SK-N-MC (cell line): Measurements from ENCODE around the gene PEA15.

Experiments used
- DNase-seq: peaks from one replicate; pipeline ENCODE4 v3.0.0-alpha.2; 2011; ENCODE audit warnings: low read depth, low spot score
- H3K27ac ChIP-seq: fragments of 200-600 bp; sonication (generic); 2 replicates; pipeline ENCODE4 v1.5.1; 2016; ENCODE audit warnings: mixed run types
- H3K36me3 ChIP-seq: fragments of 200-600 bp; sonication (generic); 2 replicates; pipeline ENCODE4 v1.6.1; 2017; ENCODE audit warnings: antibody characterized with exemption, low read length, mixed read lengths; ENCODE audit not compliant: insufficient read depth
- H3K4me3 ChIP-seq: fragments of 200-600 bp; sonication (generic); 2 replicates; pipeline ENCODE4 v1.5.1; 2016
- H3K9ac ChIP-seq: fragments of 200-600 bp; sonication (generic); 2 replicates; pipeline ENCODE4 v1.8.0; 2017; ENCODE audit warnings: mixed run types, mixed read lengths; ENCODE audit not compliant: insufficient read length
- H3K9me3 ChIP-seq: fragments of 200-600 bp; sonication (generic); 2 replicates; pipeline ENCODE4 v1.6.1; 2017; ENCODE audit warnings: low read depth, mild to moderate bottlenecking, antibody characterized with exemption, low read length, moderate library complexity, mixed read lengths
- EZH2 ChIP-seq: fragments of 200-600 bp; sonication (generic); IDR thresholded peaks from one replicate; pipeline ENCODE4 v1.6.1; 2017; ENCODE audit warnings: antibody characterized with exemption
- FOXP2 ChIP-seq: optimal IDR thresholded peaks from 2 replicates; pipeline ENCODE3; 2011; ENCODE audit warnings: mild to moderate bottlenecking, moderate library complexity; ENCODE audit not compliant: insufficient read depth; ENCODE audit errors: extremely low read length, control extremely low read depth
- POLR2AphosphoS5 ChIP-seq: IDR thresholded peaks from 2 replicates; pipeline ENCODE4 v1.6.1; 2012; ENCODE audit warnings: mild to moderate bottlenecking, low read depth, low read length, borderline replicate concordance

Gene PEA15

GRCh38 chr1:160211046-160211790, 6.0 kb downstream of the PEA15 start:
- H3K27ac ChIP-seq: no peak overlapping the region
- no peak overlapping the region for H3K9ac ChIP-seq
- DNase-seq: no peak
- peaks cover 49% of the 10 kb centered on the region for H3K36me3 ChIP-seq
- H3K4me3 ChIP-seq: no peak overlapping the region
- no peak for TF ChIP-seq FOXP2
- no peak for TF ChIP-seq POLR2AphosphoS5
- TF ChIP-seq EZH2: no peak
- no peaks in the 10 kb centered on the region for H3K9me3 ChIP-seq

GRCh38 chr1:160214481-160215140, 9.4 kb downstream of the PEA15 start:
- TF ChIP-seq FOXP2 (no peak), POLR2AphosphoS5 (no peak), EZH2 (no peak)
- H3K36me3 ChIP-seq: peaks cover 80% of the 10 kb centered on the region
- no peaks in the 10 kb centered on the region for H3K9me3 ChIP-seq
- H3K27ac ChIP-seq: no peak overlapping the region
- H3K4me3 ChIP-seq: no peak overlapping the region
- no peak overlapping the region for H3K9ac ChIP-seq
- no peak for DNase-seq

DNA sequence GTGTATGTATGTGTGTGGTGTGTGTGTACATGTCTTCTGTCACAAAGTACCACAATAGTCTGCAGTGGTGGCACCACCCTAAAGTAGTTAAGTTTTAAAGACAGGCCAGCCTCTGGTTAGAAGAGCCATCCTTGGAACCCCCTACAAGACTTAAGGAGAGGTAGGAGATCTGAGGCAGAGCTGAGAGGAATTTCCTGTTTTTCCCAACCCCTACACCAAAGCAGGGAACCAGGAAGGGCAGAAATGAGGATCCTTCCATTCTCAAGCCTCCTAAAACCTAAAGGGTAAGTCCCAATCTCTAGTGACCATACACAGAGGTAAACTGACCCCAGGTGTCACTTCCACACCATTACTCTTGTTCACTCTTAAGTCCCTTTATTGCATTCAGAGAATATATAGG, 11.1 kb downstream of the PEA15 start:
- H3K9ac ChIP-seq: no peak overlapping the region
- H3K36me3 ChIP-seq: peaks cover 91% of the 10 kb centered on the region
- H3K27ac ChIP-seq: no peak overlapping the region
- TF ChIP-seq FOXP2: no peak
- no peak for TF ChIP-seq EZH2
- no peak for TF ChIP-seq POLR2AphosphoS5
- DNase-seq: no peak
- no peak overlapping the region for H3K4me3 ChIP-seq
- H3K9me3 ChIP-seq: no peaks in the 10 kb centered on the region

DNA sequence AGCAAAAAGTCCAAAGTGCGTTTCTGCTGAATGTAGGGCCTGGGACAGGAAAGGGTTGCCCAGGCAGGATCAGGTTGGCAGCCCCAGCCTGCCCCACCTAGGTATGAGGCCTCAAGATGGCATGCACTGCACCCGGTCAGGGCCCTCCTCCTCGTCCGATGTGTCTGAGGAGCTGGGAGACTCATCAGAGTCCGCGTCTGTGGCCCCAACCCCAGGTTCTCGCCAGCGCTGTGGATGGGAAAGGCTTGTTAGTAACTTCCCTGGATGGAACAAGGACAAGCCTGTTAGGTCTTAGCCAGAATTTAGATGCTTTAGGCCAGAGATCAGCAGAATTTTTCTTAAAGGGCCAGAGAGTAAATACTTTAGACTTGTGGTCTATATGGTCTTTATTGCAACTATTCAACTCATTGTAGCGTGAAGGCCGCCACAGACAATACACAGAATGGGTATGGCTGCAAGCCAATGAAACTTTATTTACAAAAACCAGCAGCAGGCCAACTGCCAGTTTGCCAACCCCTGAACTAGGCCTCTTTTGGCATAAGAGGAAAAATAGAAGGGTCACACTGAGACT, 12.4 kb downstream of the PEA15 start:
- no peak overlapping the region for H3K27ac ChIP-seq
- H3K9ac ChIP-seq: no peak overlapping the region
- H3K36me3 ChIP-seq: peaks cover 95% of the 10 kb centered on the region
- no peak for DNase-seq
- no peaks in the 10 kb centered on the region for H3K9me3 ChIP-seq
- TF ChIP-seq POLR2AphosphoS5 (no peak), EZH2 (no peak), FOXP2 (no peak)
- no peak overlapping the region for H3K4me3 ChIP-seq

DNA sequence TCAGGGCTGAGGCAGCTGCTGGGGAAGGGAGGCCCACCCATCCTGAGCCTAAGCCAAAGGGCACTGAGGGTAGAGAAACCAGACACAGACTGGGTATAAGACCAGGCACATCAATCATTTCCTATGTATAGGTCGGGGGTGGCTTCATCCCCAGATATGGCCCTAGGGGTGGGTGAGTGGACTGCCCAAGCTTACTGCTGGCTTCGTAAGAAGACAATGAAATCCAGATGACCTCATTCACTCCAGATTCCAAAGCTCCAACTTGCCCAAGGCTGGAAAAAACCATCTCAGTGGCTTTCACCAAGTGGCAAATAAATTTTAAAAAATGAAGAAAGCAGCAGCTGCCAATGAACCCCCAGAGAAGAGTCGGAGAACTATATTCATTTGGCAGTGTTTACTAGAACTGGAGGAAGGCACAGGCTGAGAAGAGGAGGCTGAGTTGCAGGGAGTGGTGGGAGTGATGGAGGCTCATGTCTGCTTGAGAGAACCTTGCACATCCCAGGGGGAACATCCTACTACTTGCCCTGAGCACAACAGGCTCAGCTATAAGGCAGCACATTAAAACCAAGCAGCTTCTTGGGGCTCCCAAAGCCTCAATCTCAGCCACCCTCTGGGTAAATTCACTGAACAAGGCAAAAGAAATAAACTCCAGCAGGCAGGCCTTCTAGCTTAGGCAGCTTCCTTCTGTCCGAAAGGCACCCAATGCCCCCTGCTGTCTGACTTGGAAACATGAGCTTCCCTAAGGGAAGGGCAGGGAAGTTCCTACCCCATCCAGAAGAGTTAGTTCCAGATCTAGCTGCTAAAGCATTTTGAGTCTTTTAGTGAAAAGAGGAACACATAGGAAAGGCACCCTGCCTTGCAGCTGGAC, 14.1 kb downstream of the PEA15 start:
- Histone ChIP-seq H3K9ac (no peak overlapping the region), H3K36me3 (peaks cover 98% of the 10 kb centered on the region)

GRCh38 chr1:160220301-160220700, 15.1 kb downstream of the PEA15 start:
- DNase-seq: no peak
- Histone ChIP-seq H3K36me3 (peaks cover 98% of the 10 kb centered on the region), H3K9ac (no peak overlapping the region), H3K27ac (no peak overlapping the region), H3K4me3 (no peak overlapping the region), H3K9me3 (no peaks in the 10 kb centered on the region)
- TF ChIP-seq EZH2 (no peak), FOXP2 (no peak), POLR2AphosphoS5 (no peak)

More for the DNA sequence above, 14.1 kb downstream of the PEA15 start:
- Histone ChIP-seq H3K27ac (no peak overlapping the region), H3K9me3 (no peaks in the 10 kb centered on the region), H3K4me3 (no peak overlapping the region)
- TF ChIP-seq FOXP2: no peak
- no peak for TF ChIP-seq EZH2
- no peak for DNase-seq

- H3K27ac ChIP-seq: no peak overlapping the region
- no peaks in the 10 kb centered on the region for H3K9me3 ChIP-seq
- H3K9ac ChIP-seq: no peak overlapping the region
- H3K36me3 ChIP-seq: peaks cover 97% of the 10 kb centered on the region
- DNase-seq: no peak
- TF ChIP-seq POLR2AphosphoS5 (no peak), FOXP2 (no peak), EZH2 (no peak)
- H3K4me3 ChIP-seq: no peak overlapping the region
Observed at GRCh38 chr1:160221089-160221488, 15.9 kb downstream of the PEA15 start.

GRCh38 chr1:160222546-160222945, 17.4 kb downstream of the PEA15 start:
- DNase-seq: no peak
- H3K4me3 ChIP-seq: no peak overlapping the region
- H3K9me3 ChIP-seq: no peaks in the 10 kb centered on the region
- no peak for TF ChIP-seq POLR2AphosphoS5
- TF ChIP-seq FOXP2: no peak
- TF ChIP-seq EZH2: no peak
- peaks cover 99% of the 10 kb centered on the region for H3K36me3 ChIP-seq
- no peak overlapping the region for H3K27ac ChIP-seq
- H3K9ac ChIP-seq: no peak overlapping the region
